SJSA1 (cell line): ENCODE data around the gene C12orf56. TPM values are rescaled to one million over a fixed set of nuclear protein-coding genes. Genes with fewer than 3 reads are reported as not detected.
"Not testable (repeated sequence)": the region's sequence is repeated elsewhere in the genome, so short reads cannot be mapped to it uniquely, and the experiment has no call there.

Experiments used
- DNase-seq, 2 experiments: peaks; one replicate each; pipeline ENCODE4 v3.0.0-alpha.2; 2015 to 2020; ENCODE audit warnings: low spot score in 2 of 2, low read depth in 1 of 2
- H3K27ac ChIP-seq: fragments of 250-450 bp; sonication (Bioruptor Pico); 2 replicates; pipeline ENCODE4 v1.5.1; 2020; ENCODE audit warnings: mild to moderate bottlenecking, moderate library complexity
- H3K27me3 ChIP-seq: fragments of 250-450 bp; sonication (Bioruptor Pico); replicated peaks from 2 replicates; pipeline ENCODE4 v1.5.1; 2020; ENCODE audit warnings: mild to moderate bottlenecking, moderate library complexity
- H3K36me3 ChIP-seq: fragments of 250-450 bp; sonication (Bioruptor Pico); 2 replicates; pipeline ENCODE4 v1.5.1; 2020; ENCODE audit warnings: mild to moderate bottlenecking
- H3K4me1 ChIP-seq: fragments of 250-450 bp; sonication (Bioruptor Pico); replicated peaks from 2 replicates; pipeline ENCODE4 v1.6.1; 2021; ENCODE audit warnings: mild to moderate bottlenecking
- H3K4me3 ChIP-seq: fragments of 250-450 bp; sonication (Bioruptor Pico); 2 replicates; pipeline ENCODE4 v1.5.1; 2020; ENCODE audit warnings: mild to moderate bottlenecking
- H3K9me3 ChIP-seq: fragments of 250-450 bp; sonication (Bioruptor Pico); replicated peaks from 2 replicates; pipeline ENCODE4 v1.5.1; 2020; ENCODE audit warnings: mild to moderate bottlenecking
- total RNA-seq: library from RNA; depleted of rRNA; stranded (reverse); fragments of >200 nt; shearing (Covaris generic); gene quantifications from 2 replicates; pipeline ENCODE4 v1.2.3, GENCODE V29; 2014; rRNA removed

C12orf56 gene
- total RNA-seq, 1 experiment from 2014 or later, result not detected

DNA sequence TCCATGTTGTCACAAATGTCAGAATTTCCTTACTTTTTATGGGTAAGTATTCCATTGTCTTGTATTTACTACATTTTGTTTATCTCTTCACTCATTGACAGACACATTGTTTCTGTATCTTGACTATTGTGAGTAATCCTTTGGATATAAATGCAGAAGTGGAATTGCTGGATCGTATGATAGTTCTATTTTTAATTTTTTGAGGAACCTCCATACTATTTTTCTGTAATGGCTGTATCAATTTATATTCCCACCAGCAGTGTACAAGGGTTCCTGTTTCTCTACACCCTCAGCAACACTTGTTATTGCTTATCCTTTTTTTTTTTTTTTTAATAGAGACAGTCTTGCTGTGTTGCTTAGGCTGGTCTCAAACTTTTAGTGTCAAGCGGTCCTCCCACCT, 164.9 kb downstream of the C12orf56 start:
- H3K9me3 ChIP-seq, result no peaks in the 10 kb centered on the region
- peaks cover 9% of the 10 kb centered on the region for H3K4me1 ChIP-seq
- H3K36me3 ChIP-seq, result peaks cover 4% of the 10 kb centered on the region; the same call in 1 of the 2 replicates
- H3K27me3 ChIP-seq, result no peaks in the 10 kb centered on the region
- DNase-seq, result no peak
- H3K4me3 ChIP-seq, result no peak overlapping the region
- no peak overlapping the region for H3K27ac ChIP-seq

DNA sequence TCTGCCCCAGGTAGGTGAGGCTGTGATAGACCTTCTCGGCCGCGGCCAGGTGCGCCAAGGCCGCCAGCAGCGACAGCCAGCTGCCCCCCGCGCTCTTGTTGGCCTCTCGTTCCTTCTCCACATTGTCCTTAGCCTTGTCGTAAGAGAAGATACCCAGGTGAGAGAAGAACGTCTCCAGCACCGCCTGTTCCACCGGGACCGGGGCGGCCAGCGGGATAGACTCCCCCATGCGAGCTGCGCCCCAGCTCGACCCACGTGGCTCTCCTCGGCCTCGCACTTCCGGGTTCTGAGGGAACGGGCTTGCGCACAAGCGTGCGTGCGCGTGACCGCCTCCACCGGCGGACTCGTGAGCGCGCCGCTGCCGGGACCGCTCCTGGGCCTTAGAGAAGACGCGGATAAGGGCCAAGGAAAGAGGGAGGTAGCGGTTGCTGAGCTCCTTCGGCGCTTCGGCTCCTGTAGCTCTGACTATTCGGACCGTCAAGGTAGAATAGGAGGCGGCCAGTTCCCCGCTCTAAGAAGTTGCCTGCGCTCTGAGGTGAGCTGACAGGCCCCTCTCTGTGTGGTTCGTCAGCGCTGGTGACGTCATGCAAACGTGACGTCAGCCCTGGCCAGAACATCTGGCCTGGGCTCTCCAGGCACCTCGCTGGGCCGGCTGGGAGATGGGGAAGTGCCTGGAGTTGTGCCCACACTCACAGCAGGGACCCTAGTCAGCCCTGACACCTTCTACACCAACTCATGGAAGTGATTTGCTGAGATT, 168.4 kb downstream of the C12orf56 start, which contains the start of gene KICS2:
Gene KICS2 (minus strand): TSS at position 288 of the 757 bp plus-strand sequence. CDS start 59 bp downstream, at position 229.
- Histone ChIP-seq H3K4me1 (peaks cover 9% of the 10 kb centered on the region), H3K9me3 (no peaks in the 10 kb centered on the region), H3K36me3 (peaks cover 4% of the 10 kb centered on the region; the same call in 1 of the 2 replicates), H3K4me3 (peak within 1 kb of the TSS; percentile 74), H3K27me3 (no peaks in the 10 kb centered on the region), H3K27ac (peak within 1 kb of the TSS; percentile 79)
- DNase-seq, result peak; percentile 90 to 96

DNA sequence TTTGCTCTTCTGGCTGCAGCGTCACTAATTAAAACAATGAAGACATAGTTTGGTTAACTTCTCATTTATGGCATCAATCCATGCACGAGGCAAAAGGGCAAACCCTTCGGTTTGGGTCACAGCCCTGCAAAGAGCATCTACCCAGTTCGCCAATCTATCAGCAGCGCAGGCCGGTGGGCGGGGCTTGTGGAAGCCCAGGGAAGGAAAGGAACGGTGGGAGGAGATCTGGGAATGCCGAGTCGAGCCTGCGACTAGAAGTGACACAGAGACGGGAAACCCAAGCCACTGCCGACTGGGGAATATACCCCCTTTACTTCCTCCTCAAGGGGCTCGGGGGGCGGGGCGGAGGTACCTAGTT, 168.9 kb downstream of the C12orf56 start:
- DNase-seq, result peak in 1 of 2 experiments; percentile 87
- no peaks in the 10 kb centered on the region for H3K27me3 ChIP-seq
- H3K4me1 ChIP-seq, result peaks cover 9% of the 10 kb centered on the region
- peak overlapping the region; percentile 79 for H3K27ac ChIP-seq
- H3K4me3 ChIP-seq, result peak overlapping the region; percentile 74
- no peaks in the 10 kb centered on the region for H3K9me3 ChIP-seq
- H3K36me3 ChIP-seq, result peaks cover 4% of the 10 kb centered on the region; the same call in 1 of the 2 replicates

DNA sequence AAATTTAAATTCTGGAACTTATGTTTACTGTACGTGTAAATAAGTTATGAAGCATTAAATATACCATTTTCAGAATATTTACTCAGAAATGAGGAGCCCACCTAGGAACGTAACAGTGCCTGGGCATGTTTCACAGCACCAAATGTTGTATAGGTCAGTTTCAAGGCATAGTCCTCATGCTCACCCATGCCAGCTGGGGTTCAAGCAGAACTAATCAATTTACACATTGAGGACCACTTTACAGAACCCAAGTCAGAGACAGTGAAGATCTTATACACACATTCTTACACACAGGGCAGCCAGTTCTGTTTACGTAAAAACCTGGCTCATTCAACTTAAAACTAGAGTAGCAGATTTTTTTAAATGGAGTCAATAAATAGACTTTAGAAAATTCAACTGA, 170.5 kb downstream of the C12orf56 start:
- Histone ChIP-seq H3K27ac (no peak overlapping the region), H3K4me1 (peaks cover 9% of the 10 kb centered on the region), H3K9me3 (no peaks in the 10 kb centered on the region), H3K27me3 (no peaks in the 10 kb centered on the region), H3K4me3 (no peak overlapping the region), H3K36me3 (peaks cover 4% of the 10 kb centered on the region; the same call in 1 of the 2 replicates)
- DNase-seq, result no peak

DNA sequence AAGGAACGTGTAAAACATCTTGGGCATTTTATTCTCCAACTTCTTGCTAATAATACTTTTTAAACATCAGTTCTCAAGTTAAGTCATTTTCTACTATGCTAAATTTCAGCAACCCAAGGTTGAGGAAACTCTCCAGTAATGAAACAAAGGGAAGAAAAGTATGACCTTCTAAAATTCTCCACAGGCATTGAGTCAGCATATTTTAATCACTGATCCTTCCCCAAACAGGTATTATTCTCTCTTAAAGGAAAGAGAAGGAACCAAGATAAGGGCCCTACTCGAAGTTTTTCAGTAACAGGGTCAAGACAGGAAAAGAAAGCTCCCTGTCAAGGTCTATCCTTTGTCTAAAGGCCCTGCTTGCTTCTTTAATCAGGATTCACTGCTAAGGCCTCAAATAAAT, 171.4 kb downstream of the C12orf56 start:
- H3K9me3 ChIP-seq, result no peaks in the 10 kb centered on the region
- H3K4me1 ChIP-seq, result peaks cover 9% of the 10 kb centered on the region
- H3K4me3 ChIP-seq, result no peak overlapping the region
- DNase-seq, result no peak
- no peak overlapping the region for H3K27ac ChIP-seq
- peaks cover 4% of the 10 kb centered on the region; the same call in 1 of the 2 replicates for H3K36me3 ChIP-seq
- H3K27me3 ChIP-seq, result no peaks in the 10 kb centered on the region

DNA sequence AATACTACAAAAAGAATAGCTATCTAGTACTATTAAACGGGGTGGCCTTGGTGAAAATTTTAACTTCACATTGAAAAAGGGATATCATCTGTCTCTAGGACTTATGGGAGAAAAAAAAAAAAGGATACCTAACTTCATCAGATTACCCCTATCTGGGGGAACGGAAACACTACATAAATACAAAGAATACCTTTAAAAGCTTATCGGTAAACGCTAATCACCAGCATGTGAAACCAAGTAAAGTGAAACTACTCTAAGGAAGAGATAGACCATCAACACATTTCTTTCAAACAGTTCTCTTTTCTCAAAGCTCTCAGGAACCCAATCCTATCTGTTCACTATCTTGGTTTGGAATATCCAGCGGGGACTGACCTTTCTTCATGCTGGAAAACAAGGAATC, 172.0 kb downstream of the C12orf56 start:
- Histone ChIP-seq H3K27me3 (no peaks in the 10 kb centered on the region), H3K9me3 (no peaks in the 10 kb centered on the region), H3K4me3 (no peak overlapping the region), H3K27ac (no peak overlapping the region), H3K4me1 (peaks cover 9% of the 10 kb centered on the region), H3K36me3 (peaks cover 4% of the 10 kb centered on the region; the same call in 1 of the 2 replicates)
- DNase-seq, result no peak

DNA sequence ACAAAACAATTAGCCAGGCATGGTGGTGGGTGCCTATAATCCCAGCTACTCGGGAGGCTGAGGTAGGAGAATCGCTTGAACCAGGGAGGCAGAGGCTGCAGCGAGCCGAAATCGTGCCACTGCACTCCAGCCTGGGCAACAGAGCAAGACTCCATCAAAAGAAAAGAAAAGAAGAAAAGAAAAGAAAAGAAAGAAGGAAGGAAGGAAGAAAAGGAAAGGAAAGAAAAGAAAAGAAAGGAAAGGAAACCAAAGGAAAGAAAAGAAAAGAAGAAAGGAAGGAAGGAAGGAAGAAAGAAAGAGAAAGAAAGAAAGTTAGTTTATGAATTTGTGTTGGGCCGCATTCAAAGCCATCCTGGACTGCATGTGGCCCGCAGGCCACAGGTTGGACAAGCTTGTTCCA, 172.9 kb downstream of the C12orf56 start:
- H3K9me3 ChIP-seq, DNase-seq, H3K36me3 ChIP-seq, H3K4me3 ChIP-seq, H3K27me3 ChIP-seq, H3K27ac ChIP-seq, H3K4me1 ChIP-seq: not testable (repeated sequence)

DNA sequence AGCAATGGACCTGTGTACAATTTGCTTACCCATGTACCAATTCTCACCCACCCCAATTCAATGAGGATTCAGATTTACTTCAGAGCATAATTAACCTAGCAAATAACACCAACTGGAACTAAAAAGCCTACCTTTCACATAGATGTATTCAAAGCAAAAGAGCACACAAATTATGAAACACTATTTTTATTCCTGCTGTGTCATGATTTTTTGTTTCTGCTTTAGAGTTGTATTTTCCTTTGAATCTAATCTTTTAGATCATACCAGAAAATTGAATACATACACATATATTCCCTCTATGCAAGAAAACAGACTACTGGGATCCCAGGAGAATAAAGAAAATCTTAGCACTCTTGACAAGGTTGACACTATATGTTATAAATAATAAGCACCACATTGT, 174.3 kb downstream of the C12orf56 start:
- Histone ChIP-seq H3K4me3 (no peak overlapping the region), H3K4me1 (peaks cover 2% of the 10 kb centered on the region), H3K27me3 (no peaks in the 10 kb centered on the region), H3K9me3 (no peaks in the 10 kb centered on the region), H3K27ac (no peak overlapping the region), H3K36me3 (no peaks in the 10 kb centered on the region)
- DNase-seq, result no peak

Other genes starting within 250 kb of the C12orf56 start
- 1.8 and 2.8 TPM in 2 replicates for gene KICS2, start 168.5 kb downstream of the C12orf56 start, total RNA-seq
- 43.3 and 65.9 TPM in 2 replicates for gene XPOT, start 13.6 kb upstream of the C12orf56 start, total RNA-seq
- gene TBK1, start 61.4 kb upstream of the C12orf56 start, total RNA-seq, result 31.4 and 35.4 TPM in 2 replicates
- 10.7 and 13.7 TPM in 2 replicates for gene RASSF3, start 219.7 kb upstream of the C12orf56 start, total RNA-seq